ENCODE measurements around the gene TRPM3.

TRPM3 gene

DNA sequence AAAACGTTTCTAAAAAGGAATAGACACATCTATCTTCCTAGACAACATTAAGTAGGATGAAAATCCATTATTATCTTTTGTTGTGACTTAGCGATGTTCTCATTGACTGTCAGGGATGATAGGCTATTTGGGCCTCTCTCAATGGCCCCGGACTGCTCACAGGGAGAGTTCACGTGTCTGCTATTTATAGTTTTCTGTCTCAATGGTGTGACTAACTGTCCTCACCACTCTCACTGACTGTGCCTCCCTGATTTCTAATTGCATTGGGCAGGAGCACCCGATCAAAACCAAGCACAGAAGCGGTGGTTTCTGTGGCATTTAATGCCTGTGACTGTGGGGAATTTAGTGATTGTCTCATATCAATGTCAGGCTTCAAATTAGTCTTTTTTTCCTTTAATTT, 420.3 kb downstream of the TRPM3 start:
- Histone ChIP-seq H3K4me3 (ENCODE audit: low read depth, low read length) (no peak overlapping the region), H3K36me3 (ENCODE audit: control insufficient read depth in 2 of 2, insufficient read depth in 1 of 2, low read length in 2 of 2) (no peaks in the 10 kb centered on the region), H3K27ac (ENCODE audit: extremely low read depth, low read depth, low read length) (no peak overlapping the region), H3K9me3 (ENCODE audit: control insufficient read depth, insufficient read depth, low read depth, low read length) (no peaks in the 10 kb centered on the region), H3K4me1 (ENCODE audit: control insufficient read depth, insufficient read depth, low read length) (no peaks in the 10 kb centered on the region)
- TF ChIP-seq ZNF354C (tag by site-specific recombination; IDR thresholded peaks at IDR 0.05; ENCODE audit: borderline replicate concordance, low read depth) (no peak), MEIS1 (CRISPR knock-in tag; IDR thresholded peaks at IDR 0.05; ENCODE audit: borderline replicate concordance) (no peak)
- ChIA-PET CTCF (no interaction called here), POLR2A (no interaction called here)

- H3K4me1 ChIP-seq (ENCODE audit: control insufficient read depth, insufficient read depth, low read length): no peaks in the 10 kb centered on the region
- no peak overlapping the region for H3K4me3 ChIP-seq (ENCODE audit: low read depth, low read length)
- no peak overlapping the region for H3K27ac ChIP-seq (ENCODE audit: extremely low read depth, low read depth, low read length)
- H3K36me3 ChIP-seq (ENCODE audit: control insufficient read depth in 2 of 2, insufficient read depth in 1 of 2, low read length in 2 of 2): no peaks in the 10 kb centered on the region
- TF ChIP-seq SCRT1 (tag by site-specific recombination; IDR thresholded peaks at IDR 0.05; ENCODE audit: borderline replicate concordance): no peak
- no peak for TF ChIP-seq ZNF610 (tag by site-specific recombination; IDR thresholded peaks at IDR 0.05; ENCODE audit: borderline replicate concordance)
- TF ChIP-seq ZIC2 (tag by site-specific recombination; IDR thresholded peaks at IDR 0.05): no peak
- TF ChIP-seq, protein P1, sequence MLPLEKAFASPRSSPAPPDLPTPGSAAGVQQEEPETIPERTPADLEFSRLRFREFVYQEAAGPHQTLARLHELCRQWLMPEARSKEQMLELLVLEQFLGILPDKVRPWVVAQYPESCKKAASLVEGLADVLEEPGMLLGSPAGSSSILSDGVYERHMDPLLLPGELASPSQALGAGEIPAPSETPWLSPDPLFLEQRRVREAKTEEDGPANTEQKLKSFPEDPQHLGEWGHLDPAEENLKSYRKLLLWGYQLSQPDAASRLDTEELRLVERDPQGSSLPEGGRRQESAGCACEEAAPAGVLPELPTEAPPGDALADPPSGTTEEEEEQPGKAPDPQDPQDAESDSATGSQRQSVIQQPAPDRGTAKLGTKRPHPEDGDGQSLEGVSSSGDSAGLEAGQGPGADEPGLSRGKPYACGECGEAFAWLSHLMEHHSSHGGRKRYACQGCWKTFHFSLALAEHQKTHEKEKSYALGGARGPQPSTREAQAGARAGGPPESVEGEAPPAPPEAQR (tag by site-specific recombination; IDR thresholded peaks at IDR 0.05): no peak
- TF ChIP-seq ZNF184 (tag by site-specific recombination; IDR thresholded peaks at IDR 0.05): no peak
- TF ChIP-seq ZNF2 (tag by site-specific recombination; IDR thresholded peaks at IDR 0.05): no peak
- TF ChIP-seq ZNF302 (tag by site-specific recombination; IDR thresholded peaks at IDR 0.05; ENCODE audit: low read depth): no peak
- no peak for TF ChIP-seq ZNF776 (tag by site-specific recombination; IDR thresholded peaks at IDR 0.05; ENCODE audit: borderline replicate concordance)
- no peak for TF ChIP-seq SP2 (tag by site-specific recombination; IDR thresholded peaks at IDR 0.05)
- no peak for TF ChIP-seq ZNF837 (tag by site-specific recombination; IDR thresholded peaks at IDR 0.05)
- TF ChIP-seq ZNF692 (tag by site-specific recombination; IDR thresholded peaks at IDR 0.05): no peak
- TF ChIP-seq ZNF157 (tag by site-specific recombination; IDR thresholded peaks at IDR 0.05): no peak
- no peak for TF ChIP-seq ZNF48 (tag by site-specific recombination; IDR thresholded peaks at IDR 0.05)
- no peaks in the 10 kb centered on the region for H3K9me3 ChIP-seq (ENCODE audit: control insufficient read depth, insufficient read depth, low read depth, low read length)
- ChIA-PET CTCF (no interaction called here), POLR2A (no interaction called here)
Observed at GRCh38 chr9:70696694-70697335, 424.6 kb downstream of the TRPM3 start.

GRCh38 chr9:70694758-70695157, 426.7 kb downstream of the TRPM3 start:
- Histone ChIP-seq H3K4me1 (ENCODE audit: control insufficient read depth, insufficient read depth, low read length) (no peaks in the 10 kb centered on the region), H3K9me3 (ENCODE audit: control insufficient read depth, insufficient read depth, low read depth, low read length) (no peaks in the 10 kb centered on the region), H3K27ac (ENCODE audit: extremely low read depth, low read depth, low read length) (no peak overlapping the region), H3K4me3 (ENCODE audit: low read depth, low read length) (no peak overlapping the region), H3K36me3 (ENCODE audit: control insufficient read depth in 2 of 2, insufficient read depth in 1 of 2, low read length in 2 of 2) (no peaks in the 10 kb centered on the region)
- ChIA-PET CTCF (interaction anchor here (1.2 kb wide), 1 partner anchor 12 kb away, joined by 6 read pairs; no protein-coding TSS in a partner anchor), POLR2A (interaction anchor here (1.0 kb wide), 1 partner anchor 17 kb away, joined by 3 read pairs; no protein-coding TSS in a partner anchor)
- no peak for TF ChIP-seq ZNF785 (tag by site-specific recombination; IDR thresholded peaks at IDR 0.05)
- no peak for TF ChIP-seq ZFP3 (tag by site-specific recombination; IDR thresholded peaks at IDR 0.05; ENCODE audit: low read depth)
- TF ChIP-seq ZNF274 (IDR thresholded peaks at IDR 0.05; ENCODE audit: low read length): no peak
- TF ChIP-seq ZNF274 (tag by site-specific recombination; IDR thresholded peaks at IDR 0.05; ENCODE audit: borderline replicate concordance): no peak
- TF ChIP-seq ZNF140 (tag by site-specific recombination; IDR thresholded peaks at IDR 0.05): no peak
